Erythroblast (primary cell): ENCODE results near the gene GK.

Experiments
- GATA1 ChIP-seq: IDR thresholded peaks from 2 replicates; pipeline ENCODE4 v1.6.1; 2011; ENCODE audit warnings: low read depth, mild to moderate bottlenecking, control low read depth, low read length, moderate library complexity
- POLR2A ChIP-seq: IDR thresholded peaks from 2 replicates; pipeline ENCODE4 v1.6.1; 2011; ENCODE audit warnings: mild to moderate bottlenecking, low read length

- TF ChIP-seq POLR2A (no peak), GATA1 (no peak)
Observed at GRCh38 chrX:30673884-30674598, 20.8 kb downstream of the GK start.
